Adrenal gland (tissue), 5 donors: ENCODE results near the gene AFTPH.

Experiments
- CTCF ChIP-seq, 6 experiments: fragments of 450-650 bp in 4 of 6; fragments of 200-600 bp in 2 of 6; sonication (generic) in 1 of 6; IDR thresholded peaks; 1 replicate in 5 of 6; 2 replicates in 1 of 6; pipeline versions ENCODE4 v1.5.1 to v1.8.0; 2016 to 2021; ENCODE audit warnings: antibody characterized with exemption in 6 of 6, mild to moderate bottlenecking in 2 of 6, moderate library complexity in 1 of 6
- POLR2A ChIP-seq, 2 donors: fragments of 450-650 bp; IDR thresholded peaks; one replicate each; pipeline ENCODE4 v1.6.1; 2017; ENCODE audit warnings: antibody characterized with exemption in 2 of 2, mild to moderate bottlenecking in 2 of 2, moderate library complexity in 1 of 2
- donor health status: DM: no; HTN: no; CAD: no.

DNA sequence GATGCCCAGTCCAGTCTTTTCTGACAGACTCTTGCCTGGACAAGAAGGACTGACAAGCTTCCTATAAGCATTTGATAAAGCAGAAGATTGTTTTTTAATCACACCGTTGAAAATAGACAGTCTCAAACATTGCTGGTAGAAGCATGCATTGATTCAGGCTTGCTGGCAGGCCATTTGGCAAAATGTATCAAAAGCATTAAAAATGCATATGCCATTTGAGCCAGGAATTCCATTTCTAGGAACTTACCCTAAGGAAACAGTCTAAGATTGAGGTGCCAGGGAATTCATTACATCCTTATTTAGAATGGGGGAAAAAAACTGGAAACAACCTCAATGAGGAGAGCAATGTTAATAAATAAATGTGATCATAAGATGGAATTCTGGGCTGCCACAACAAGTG is 49.5 kb upstream of the AFTPH start:
- TF ChIP-seq POLR2A (IDR thresholded peaks at IDR 0.05) (no peak), CTCF (IDR thresholded peaks at IDR 0.05) (no peak)
